Adipocyte (in vitro differentiated cells): ENCODE results near the gene ATG16L1.

Source experiments
- DNase-seq: peaks from one replicate; pipeline ENCODE4 v3.0.0-alpha.2; 2015; ENCODE audit warnings: low read depth
- H3K27me3 ChIP-seq: replicated peaks from 2 replicates; pipeline ENCODE4 v1.7.0; 2013; ENCODE audit warnings: mild to moderate bottlenecking, low read length, moderate library complexity; ENCODE audit not compliant: control insufficient read depth, insufficient read depth
- H3K36me3 ChIP-seq: 2 replicates; pipeline ENCODE4 v1.7.0; 2013; ENCODE audit warnings: low read length, mild to moderate bottlenecking, moderate library complexity; ENCODE audit not compliant: control insufficient read depth, insufficient read depth, severe bottlenecking
- H3K4me1 ChIP-seq: 2 replicates; pipeline ENCODE4 v1.7.0; 2013; ENCODE audit warnings: mild to moderate bottlenecking, low read length, moderate library complexity; ENCODE audit not compliant: control insufficient read depth, insufficient read depth
- H3K4me3 ChIP-seq: 2 replicates; pipeline ENCODE4 v1.7.0; 2013; ENCODE audit warnings: mild to moderate bottlenecking, low read length, moderate library complexity
- H3K9ac ChIP-seq: 2 replicates; pipeline ENCODE4 v1.7.0; 2013; ENCODE audit warnings: mild to moderate bottlenecking, low read length, moderate library complexity
- H3K9me3 ChIP-seq: 2 replicates; pipeline ENCODE4 v1.7.0; 2013; ENCODE audit warnings: mild to moderate bottlenecking, low read length, moderate library complexity; ENCODE audit not compliant: control insufficient read depth

Gene ATG16L1

GRCh38 chr2:233228376-233228775, 23.1 kb upstream of the ATG16L1 start:
- Histone ChIP-seq H3K4me3 (no peak overlapping the region), H3K36me3 (no peaks in the 10 kb centered on the region), H3K27me3 (peaks cover 37% of the 10 kb centered on the region), H3K9ac (no peak overlapping the region), H3K4me1 (no peaks in the 10 kb centered on the region), H3K9me3 (peaks cover 4% of the 10 kb centered on the region)
- DNase-seq: no peak

- H3K9me3 ChIP-seq: peaks cover 4% of the 10 kb centered on the region
- H3K9ac ChIP-seq: no peak overlapping the region
- no peaks in the 10 kb centered on the region for H3K36me3 ChIP-seq
- no peak for DNase-seq
- peaks cover 5% of the 10 kb centered on the region for H3K27me3 ChIP-seq
- no peaks in the 10 kb centered on the region for H3K4me1 ChIP-seq
- no peak overlapping the region for H3K4me3 ChIP-seq
Measured at GRCh38 chr2:233233618-233234230, 17.7 kb upstream of the ATG16L1 start.

- no peak for DNase-seq
- H3K9ac ChIP-seq: no peak overlapping the region
- H3K9me3 ChIP-seq: peaks cover 7% of the 10 kb centered on the region
- no peaks in the 10 kb centered on the region for H3K4me1 ChIP-seq
- H3K36me3 ChIP-seq: no peaks in the 10 kb centered on the region
- H3K4me3 ChIP-seq: no peak overlapping the region
- H3K27me3 ChIP-seq: peaks cover 6% of the 10 kb centered on the region
Measured at GRCh38 chr2:233234264-233234663, 17.2 kb upstream of the ATG16L1 start.

GRCh38 chr2:233234996-233235395, 16.5 kb upstream of the ATG16L1 start:
- H3K9me3 ChIP-seq: peaks cover 7% of the 10 kb centered on the region
- no peaks in the 10 kb centered on the region for H3K36me3 ChIP-seq
- no peaks in the 10 kb centered on the region for H3K4me1 ChIP-seq
- no peak for DNase-seq
- H3K9ac ChIP-seq: no peak overlapping the region
- no peak overlapping the region for H3K4me3 ChIP-seq
- peaks cover 10% of the 10 kb centered on the region for H3K27me3 ChIP-seq

GRCh38 chr2:233235977-233236376, 15.5 kb upstream of the ATG16L1 start:
- Histone ChIP-seq H3K4me3 (no peak overlapping the region), H3K36me3 (no peaks in the 10 kb centered on the region), H3K9me3 (peaks cover 7% of the 10 kb centered on the region), H3K9ac (no peak overlapping the region), H3K4me1 (no peaks in the 10 kb centered on the region), H3K27me3 (peaks cover 10% of the 10 kb centered on the region)
- DNase-seq: no peak

- H3K9ac ChIP-seq: no peak overlapping the region
- no peak overlapping the region for H3K4me3 ChIP-seq
- no peaks in the 10 kb centered on the region for H3K4me1 ChIP-seq
- no peaks in the 10 kb centered on the region for H3K36me3 ChIP-seq
- H3K27me3 ChIP-seq: peaks cover 10% of the 10 kb centered on the region
- no peak for DNase-seq
- peaks cover 7% of the 10 kb centered on the region for H3K9me3 ChIP-seq
Measured at GRCh38 chr2:233236820-233237589, 14.5 kb upstream of the ATG16L1 start.

GRCh38 chr2:233240897-233241296, 10.6 kb upstream of the ATG16L1 start:
- no peak overlapping the region for H3K9ac ChIP-seq
- no peak overlapping the region for H3K4me3 ChIP-seq
- peaks cover 6% of the 10 kb centered on the region for H3K27me3 ChIP-seq
- no peaks in the 10 kb centered on the region for H3K4me1 ChIP-seq
- peaks cover 7% of the 10 kb centered on the region for H3K9me3 ChIP-seq
- no peak for DNase-seq
- H3K36me3 ChIP-seq: no peaks in the 10 kb centered on the region

- H3K9ac ChIP-seq: no peak overlapping the region
- H3K36me3 ChIP-seq: no peaks in the 10 kb centered on the region
- peaks cover 6% of the 10 kb centered on the region for H3K27me3 ChIP-seq
- H3K4me1 ChIP-seq: no peaks in the 10 kb centered on the region
- no peak overlapping the region for H3K4me3 ChIP-seq
- DNase-seq: no peak
- H3K9me3 ChIP-seq: peaks cover 7% of the 10 kb centered on the region
Measured at GRCh38 chr2:233241803-233242202, 9.7 kb upstream of the ATG16L1 start.

GRCh38 chr2:233242231-233242927, 9.1 kb upstream of the ATG16L1 start:
- no peak overlapping the region for H3K9ac ChIP-seq
- DNase-seq: no peak
- H3K4me3 ChIP-seq: no peak overlapping the region
- H3K4me1 ChIP-seq: no peaks in the 10 kb centered on the region
- no peaks in the 10 kb centered on the region for H3K36me3 ChIP-seq
- H3K27me3 ChIP-seq: peaks cover 6% of the 10 kb centered on the region
- H3K9me3 ChIP-seq: peaks cover 3% of the 10 kb centered on the region

- no peak overlapping the region for H3K4me3 ChIP-seq
- H3K36me3 ChIP-seq: no peaks in the 10 kb centered on the region
- H3K4me1 ChIP-seq: no peaks in the 10 kb centered on the region
- no peak overlapping the region for H3K9ac ChIP-seq
- no peak for DNase-seq
- H3K27me3 ChIP-seq: peaks cover 6% of the 10 kb centered on the region
- H3K9me3 ChIP-seq: peaks cover 3% of the 10 kb centered on the region
Measured at GRCh38 chr2:233243348-233243747, 8.1 kb upstream of the ATG16L1 start.

GRCh38 chr2:233244818-233245217, 6.7 kb upstream of the ATG16L1 start:
- no peak for DNase-seq
- no peak overlapping the region for H3K9ac ChIP-seq

More at GRCh38 chr2:233244818-233245217, 6.7 kb upstream of the ATG16L1 start:
- H3K9me3 ChIP-seq: no peaks in the 10 kb centered on the region
- no peak overlapping the region for H3K4me3 ChIP-seq
- no peaks in the 10 kb centered on the region for H3K27me3 ChIP-seq
- H3K4me1 ChIP-seq: no peaks in the 10 kb centered on the region
- no peaks in the 10 kb centered on the region for H3K36me3 ChIP-seq
